IPS-NIHi7 (cell line): ENCODE data around the gene COL25A1.
"Not testable (repeated sequence)": the region's sequence is repeated elsewhere in the genome, so short reads cannot be mapped to it uniquely, and the experiment has no call there.

Experiments
- DNase-seq: peaks from one replicate; pipeline ENCODE4 v3.0.0; 2012; ENCODE audit warnings: mixed read lengths; ENCODE audit errors: extremely low spot score

The COL25A1 gene

DNA sequence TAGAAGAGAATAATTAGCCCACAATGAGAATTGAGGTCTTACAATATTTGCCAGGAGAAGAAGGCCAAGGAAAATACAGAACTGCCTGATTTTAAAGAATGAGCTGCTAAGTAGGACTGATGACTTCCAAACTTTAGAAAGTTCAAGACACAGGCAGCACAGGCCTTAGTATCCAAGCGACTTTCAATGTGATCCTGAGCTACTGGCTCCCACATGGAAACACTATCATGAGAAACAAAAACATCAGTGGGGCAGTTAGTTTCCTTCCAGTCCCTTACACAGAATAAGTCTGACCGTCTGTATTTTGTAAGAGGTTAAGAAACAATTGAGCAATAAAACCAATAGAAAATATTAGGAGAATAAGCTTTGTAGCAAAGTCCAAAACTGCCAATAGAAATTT, 251.4 kb downstream of the COL25A1 start:
- no peak for DNase-seq

DNA sequence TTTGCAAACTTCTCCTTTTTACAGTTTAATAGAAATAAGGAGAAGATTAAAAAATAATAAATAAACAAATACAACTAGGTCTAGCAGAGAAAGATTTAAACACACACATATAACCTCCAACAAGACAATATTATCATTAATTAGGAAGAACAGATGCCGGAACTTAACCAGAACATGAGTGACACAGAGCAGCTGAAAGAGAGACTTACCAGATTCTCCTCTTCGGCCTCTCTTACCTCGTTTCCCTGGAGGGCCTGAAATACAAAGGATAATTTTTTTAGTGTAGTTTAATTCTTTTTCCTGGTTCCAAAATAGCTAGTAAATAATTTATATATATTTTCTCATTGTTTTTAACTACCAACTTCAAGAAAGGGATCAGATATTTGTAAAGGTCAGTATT, 252.5 kb downstream of the COL25A1 start:
- no peak for DNase-seq

DNA sequence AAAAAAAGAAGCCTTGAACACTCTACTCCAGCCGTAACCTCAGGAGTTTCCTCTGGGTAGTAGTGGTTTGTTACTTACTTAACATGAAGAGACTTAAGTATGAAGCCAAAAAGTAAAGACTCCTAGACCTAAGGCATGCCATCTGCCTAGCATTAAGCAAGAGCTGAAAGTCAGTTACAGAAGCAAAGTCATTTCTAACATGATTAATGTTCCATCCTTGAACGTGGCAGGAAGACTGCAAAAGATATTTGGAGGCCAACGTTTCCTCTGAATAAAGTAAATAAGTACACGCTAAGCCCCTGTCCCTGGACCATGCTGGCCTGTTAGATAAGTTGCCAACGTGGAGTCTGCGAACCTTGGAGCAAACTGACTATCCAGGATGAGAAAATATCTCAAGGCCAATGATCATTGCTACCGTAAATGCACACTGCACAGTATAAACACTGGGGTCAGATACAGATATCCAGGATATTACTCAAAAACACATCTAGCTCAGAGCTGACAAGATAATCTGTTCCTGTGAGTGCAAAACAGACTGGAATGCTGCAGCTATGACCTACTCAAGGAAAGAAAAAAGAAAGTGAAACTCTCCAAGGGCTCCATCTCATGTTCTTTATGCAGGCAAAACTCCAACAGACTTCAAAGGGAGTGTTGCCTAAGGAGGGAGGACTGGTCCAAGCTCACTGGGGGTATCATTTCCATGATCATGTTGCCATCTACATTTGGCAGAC, 255.8 kb downstream of the COL25A1 start:
- no peak for DNase-seq

DNA sequence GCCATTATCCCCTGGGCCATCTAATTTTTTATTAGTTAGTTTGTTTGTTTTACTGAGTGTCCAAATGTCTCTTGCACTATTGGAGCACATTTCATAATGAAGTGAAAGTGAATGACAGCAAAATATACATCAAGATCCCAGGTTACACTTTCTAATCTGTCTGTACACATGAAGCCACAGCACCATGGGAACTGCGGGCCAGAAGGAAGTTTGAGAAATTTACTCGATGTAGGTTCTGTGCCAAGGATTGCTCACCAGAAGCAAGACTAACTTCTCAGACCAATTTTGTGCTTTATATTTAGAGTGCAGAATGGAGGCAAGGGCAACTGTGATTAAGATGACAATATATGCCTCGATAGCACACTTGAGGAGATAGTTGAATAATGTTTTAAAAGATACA, 258.0 kb downstream of the COL25A1 start:
- DNase-seq, result no peak

DNA sequence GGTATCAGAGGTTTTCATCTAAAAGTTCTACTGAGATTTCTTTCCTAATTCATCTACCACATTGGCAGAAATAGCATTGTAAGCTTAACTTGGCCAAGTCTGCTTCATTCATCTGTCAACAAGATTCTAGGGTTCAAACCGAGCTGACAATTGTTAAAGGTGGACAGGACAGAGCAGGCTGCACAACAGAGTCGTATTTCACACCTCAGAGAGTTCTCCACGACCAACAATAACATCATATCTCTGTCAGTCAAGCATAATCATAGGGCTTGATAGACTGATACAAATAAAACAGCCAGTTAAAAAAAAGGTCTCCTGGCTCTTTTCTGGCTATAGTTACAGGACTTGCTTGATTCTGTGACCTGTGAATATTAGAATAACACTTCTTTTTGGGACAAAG, 259.2 kb downstream of the COL25A1 start:
- DNase-seq, result no peak

DNA sequence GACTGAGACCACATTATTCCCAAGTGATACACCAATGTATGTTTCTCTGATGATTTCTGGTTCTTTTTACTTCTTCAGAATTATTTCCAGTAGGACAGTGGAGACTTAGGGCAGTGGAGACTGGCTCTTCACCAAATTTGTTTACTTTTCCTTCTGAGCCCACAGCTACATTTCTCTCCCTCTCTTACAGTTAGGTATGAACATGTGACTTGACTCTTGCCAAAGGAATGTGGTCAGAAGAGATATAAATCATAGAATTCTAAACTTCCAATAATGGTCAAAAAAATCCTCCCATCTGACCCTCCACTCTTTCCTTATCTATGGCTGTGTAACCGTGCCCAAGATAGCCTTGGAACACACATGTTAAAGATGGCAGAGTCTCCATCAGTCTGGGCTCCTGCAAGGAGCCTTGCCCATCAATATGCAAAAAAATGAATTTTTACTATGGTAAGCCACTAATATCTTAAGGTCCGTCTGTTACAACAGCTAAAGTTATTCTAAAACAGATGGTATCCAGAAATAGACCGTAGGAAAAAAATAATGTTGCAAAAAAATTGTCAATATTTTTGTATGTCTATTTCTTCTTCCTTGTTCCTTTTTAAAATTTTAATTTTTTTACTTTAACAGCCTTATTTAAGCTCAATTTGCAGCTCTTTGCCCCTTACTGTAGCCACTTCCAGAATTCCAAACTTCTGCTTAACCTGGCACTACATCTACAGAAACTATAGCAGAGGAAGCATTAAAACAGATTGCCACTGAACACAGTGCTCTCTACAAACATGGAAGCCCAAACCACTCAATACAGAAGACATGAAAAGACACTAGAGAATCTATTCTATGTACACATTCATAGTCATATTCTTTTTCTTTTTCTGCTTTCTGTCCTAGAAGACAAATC, 260.7 kb downstream of the COL25A1 start:
- DNase-seq, result no peak

DNA sequence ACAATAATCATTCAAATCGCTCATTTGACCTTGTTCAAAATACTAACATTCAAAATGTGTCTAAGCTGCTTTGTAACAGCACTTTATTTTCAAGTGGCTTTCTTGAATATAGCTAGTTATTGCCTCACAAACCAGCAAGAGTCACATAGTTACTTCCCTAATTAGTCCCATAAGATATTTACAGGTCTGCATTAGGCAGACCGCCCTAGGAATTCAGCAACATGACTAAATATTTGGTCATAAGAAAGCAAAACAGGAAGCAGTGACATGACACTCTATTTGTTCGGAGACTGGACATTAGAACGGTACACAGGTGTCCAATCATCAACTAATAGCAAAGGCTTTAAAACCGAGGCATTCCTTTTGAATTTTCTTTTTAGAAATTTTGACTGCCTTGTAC, 262.0 kb downstream of the COL25A1 start:
- no peak for DNase-seq

DNA sequence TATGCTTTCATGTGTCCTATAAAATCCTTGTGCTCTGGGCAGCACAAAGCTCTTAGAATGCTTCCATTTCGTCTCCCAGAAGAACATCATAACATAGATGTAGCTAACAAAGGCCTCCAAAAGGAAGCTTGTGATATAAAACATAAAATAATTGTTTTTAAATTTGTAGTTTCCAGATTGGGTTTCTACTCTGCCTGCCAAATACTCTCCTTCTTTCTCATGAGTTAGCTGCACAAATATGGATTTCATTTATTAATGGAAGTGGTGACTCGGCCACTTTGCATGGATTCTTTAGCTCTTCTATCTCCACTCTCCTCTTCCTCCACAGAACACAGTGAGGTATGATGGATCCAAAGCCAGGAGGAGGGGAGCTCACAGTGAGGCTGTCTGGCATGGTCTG, 265.4 kb downstream of the COL25A1 start:
- no peak for DNase-seq

DNA sequence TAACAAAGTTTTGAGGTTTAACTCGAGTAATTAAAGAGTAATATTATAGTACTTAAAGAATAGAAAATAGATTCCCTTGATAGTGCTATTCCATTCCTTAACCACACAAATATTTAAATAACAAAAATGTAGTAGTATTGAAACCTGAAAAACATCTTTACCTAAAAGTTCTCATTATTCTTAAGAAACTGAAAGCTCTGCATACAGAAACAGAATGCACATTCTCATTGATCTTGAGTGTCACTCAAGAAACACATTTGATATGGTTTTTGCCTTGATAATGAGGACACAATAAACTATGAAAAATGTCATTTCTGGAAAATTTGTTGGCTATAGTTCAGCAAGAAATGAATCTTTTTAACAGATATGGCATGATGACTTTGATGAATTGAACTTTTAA, 268.5 kb downstream of the COL25A1 start:
- no peak for DNase-seq

DNA sequence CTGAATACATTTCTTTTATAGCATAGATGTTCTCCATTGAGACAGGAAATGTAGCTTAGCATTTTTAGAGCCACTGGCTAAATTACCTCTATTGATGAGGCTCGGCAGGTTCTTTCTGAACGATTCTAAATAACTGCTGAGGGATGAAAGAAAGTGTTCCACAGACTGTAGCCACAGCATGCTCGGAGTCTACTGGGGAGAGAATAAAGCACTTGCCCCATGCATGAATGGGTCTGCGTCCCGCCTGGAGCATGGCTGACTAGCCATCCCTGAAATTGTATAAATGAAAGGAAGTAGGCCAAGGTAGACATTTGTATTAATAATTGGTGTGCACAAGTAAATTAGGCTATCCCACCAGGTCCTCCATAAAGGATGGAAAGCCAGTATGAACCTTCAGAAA, 269.8 kb downstream of the COL25A1 start:
- DNase-seq, result no peak

DNA sequence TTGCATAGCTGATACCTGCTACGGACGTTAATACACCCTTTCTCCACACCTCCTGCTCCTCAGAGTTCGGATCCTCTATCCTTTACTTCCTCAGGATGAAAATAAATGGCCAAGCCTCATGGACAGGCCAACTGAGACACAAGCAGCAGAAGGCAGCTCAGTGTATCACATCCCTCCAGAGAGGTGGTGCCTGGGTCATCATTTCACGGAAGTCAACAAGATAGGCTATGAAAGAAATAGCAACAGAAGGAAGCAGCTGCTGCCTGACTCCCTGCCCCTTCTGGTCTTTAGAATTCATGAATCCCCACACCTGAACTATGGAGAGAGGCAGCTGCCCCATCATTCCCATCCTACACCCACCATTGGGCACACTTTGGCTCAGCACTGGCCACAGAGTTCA, 272.5 kb downstream of the COL25A1 start:
- no peak for DNase-seq

DNA sequence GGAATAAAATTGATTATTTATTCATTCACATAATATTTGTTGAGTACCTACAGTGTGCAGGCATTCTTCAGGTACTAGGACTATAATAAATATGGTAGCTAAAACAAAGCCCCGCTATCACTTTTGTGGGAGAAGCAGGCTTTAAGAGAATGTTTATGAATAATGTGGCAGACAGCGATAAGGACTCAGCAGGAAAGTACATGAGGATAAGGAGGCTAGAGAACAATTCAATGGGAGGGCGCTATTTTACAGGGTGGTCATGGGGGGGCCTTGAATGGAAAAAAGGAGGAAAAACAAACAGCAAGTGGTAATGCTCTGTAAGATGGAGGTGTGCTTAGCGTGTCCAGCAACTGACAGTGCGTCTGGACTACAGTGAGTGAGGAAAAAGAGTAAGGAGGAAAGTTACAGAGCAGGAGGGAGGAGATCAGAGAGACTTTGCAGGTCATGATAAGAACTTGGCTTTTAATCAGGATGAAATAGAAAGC, 275.4 kb downstream of the COL25A1 start:
- no peak for DNase-seq

DNA sequence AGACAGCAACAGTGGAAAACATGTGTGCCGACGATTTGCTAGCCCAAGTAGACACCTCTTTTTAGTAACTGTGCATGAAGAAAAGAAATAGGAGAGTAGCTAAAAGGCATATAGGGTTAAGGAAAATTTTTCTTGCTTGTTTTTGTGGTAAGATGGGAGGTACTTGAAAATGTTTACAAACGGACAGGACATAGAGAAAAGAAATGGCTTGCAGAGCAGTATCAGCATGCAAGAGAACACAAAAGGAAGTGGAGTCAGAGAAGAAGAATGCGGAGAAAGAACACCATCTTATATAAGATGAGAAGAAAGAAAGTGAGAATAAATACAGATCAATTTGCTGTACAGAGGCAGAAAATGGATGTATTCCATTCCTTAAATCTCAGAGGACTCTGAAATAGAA, 275.9 kb downstream of the COL25A1 start:
- DNase-seq, result no peak

DNA sequence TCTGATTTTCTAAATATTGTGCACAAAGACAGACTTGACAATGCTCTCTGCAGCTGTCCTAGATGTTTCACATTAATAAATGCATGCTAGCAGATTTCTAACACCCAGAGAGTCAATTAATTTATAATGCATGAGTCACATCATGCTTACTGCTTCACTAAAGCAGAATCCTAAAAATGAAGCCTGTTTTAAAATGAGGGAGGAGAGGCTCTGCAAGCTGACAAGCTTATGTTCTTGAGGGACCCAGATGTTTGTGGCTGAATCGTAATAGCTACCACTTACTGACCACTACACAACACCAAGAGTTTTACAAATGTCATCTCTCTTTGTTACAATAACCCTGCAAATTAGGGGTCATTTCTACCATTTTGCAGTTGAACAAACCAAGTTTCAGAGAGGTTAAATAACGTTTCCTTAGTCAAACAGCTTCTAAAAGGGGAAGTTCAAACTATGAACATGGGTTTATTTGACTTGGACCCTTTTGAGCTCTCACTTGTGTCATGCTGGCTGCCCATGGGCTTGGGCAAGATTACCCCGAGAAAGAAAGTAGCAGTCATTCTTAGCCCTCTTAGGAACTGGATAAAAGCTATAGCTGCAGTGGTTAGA, 276.9 kb downstream of the COL25A1 start:
- DNase-seq, result no peak

DNA sequence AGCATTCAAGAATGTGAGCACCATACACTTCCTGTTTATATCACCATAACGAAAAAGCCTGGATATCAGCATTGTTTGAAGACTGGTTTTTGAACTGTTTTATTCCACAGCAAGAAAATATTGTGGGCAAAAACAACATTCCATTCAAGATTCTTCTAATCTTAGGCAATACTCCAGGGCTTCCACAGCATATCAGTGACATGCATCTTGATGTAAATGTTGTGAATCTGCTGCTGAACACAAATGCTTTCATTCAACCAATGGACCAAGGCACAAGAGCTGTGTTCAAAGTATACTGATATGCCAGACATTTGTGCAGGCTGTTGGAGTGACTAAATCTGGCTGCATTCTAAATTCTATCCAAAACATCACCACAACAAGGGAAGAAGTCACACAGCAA, 279.5 kb downstream of the COL25A1 start:
- DNase-seq, result no peak

DNA sequence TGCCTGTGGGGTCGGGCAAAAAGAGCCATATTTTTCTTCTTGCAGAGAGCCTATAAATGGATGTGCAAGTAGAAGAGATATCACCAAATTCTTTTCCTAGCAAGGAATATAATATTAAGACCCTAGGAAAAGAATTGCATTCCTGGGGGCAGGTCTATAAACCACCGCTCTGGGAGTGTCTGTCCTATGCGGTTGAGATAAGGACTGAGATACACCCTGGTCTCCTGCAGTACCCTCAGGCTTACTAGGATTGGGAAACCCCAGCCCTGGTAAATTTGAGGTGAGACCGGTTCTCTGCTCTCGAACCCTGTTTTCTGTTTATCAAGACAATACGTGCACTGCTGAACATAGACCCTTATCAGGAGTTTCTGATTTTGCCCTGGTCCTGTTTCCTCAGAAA, 280.8 kb downstream of the COL25A1 start:
- not testable (repeated sequence) for DNase-seq

DNA sequence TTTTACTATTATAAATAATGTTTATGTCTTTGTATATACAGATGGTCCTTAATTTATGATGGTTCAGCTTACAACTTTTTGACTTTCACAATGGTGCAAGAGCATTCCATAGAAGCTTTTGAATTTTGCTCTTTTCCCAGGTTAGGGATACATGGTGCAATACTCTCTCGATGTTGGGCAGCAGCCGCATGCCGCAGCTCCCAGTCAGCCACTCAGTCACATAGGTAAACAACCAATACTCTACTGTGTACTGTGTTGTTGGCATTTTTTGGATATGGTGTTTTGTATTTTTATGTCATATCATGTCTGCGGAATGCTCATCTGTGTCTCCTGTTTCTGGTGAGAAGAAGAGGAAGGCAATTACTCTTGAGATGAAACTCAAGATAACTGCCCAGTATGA, 281.6 kb downstream of the COL25A1 start:
- no peak for DNase-seq

DNA sequence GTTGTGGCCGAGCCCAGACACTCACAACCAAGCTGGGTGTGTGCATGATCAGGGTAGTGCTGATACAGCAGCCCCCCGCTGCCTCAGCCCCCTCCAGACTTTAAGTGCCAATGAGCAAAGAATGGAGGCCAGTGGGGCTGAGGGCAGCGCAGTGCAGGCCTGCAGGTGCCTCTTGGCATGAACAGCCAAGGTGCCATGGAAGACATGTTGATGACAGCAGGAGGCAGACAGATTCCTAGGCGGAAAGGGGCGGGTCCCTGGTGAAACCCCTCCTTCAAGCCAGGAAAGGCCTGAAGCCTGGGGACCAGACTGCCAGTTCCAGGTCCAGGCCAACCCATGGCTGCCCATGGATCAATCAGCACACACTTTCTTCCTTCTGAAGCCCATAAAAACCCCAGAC, 286.3 kb downstream of the COL25A1 start:
- no peak for DNase-seq

DNA sequence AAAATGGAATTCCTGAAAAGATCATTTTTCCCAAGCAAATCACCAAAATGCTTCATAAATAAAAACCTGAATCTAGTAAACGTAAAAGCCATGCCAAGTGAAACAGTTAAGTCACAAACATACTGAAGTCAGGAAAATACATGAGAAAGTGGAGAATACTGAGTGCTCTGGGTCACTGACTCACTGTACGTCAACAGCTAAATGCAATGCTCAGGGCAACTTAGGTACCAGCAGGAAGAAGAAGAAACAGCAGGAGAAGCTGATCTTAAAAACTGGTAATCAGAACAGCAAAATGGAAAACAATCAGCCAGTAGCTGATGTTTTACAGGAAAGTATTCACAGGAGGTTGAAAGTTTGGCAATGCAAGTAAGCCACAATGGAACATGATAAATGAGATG, 287.0 kb downstream of the COL25A1 start:
- no peak for DNase-seq

DNA sequence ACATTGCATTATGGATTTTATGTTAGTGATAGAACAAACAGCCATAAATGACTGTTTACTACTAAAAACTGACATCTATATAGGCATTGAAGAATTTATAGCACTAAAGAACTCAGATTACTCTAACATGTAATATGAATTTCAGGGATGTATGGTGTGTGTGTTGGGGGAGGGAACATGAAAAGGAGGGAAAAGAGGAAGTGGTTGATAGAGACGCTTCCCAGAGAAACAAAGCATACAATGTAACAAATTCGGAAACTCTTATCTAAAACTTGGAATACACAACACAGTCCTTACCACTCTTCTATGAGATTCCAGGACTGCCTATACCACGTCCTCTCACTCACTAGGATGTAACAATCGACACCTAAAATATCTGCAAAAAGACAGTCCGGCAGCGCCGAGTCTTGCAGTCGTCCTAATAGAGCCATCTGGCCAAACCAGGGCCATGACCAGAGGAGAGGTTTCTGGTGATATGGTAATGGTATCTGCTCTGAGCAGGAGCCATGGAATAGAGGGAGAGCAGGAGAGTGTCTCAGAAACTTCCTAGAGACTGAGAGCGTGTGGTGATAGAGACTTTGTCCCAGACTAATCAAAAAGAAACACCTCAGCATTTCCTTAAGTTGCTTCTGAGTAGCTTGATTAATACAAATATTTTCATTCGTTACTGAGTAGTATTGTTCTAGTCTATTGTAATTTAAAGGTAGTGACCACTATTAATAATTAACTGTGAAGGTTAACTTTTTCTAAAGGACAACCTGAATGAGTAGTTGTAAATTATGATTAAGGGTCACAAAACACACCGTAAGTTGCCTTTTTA, 287.7 kb downstream of the COL25A1 start:
- DNase-seq, result no peak

DNA sequence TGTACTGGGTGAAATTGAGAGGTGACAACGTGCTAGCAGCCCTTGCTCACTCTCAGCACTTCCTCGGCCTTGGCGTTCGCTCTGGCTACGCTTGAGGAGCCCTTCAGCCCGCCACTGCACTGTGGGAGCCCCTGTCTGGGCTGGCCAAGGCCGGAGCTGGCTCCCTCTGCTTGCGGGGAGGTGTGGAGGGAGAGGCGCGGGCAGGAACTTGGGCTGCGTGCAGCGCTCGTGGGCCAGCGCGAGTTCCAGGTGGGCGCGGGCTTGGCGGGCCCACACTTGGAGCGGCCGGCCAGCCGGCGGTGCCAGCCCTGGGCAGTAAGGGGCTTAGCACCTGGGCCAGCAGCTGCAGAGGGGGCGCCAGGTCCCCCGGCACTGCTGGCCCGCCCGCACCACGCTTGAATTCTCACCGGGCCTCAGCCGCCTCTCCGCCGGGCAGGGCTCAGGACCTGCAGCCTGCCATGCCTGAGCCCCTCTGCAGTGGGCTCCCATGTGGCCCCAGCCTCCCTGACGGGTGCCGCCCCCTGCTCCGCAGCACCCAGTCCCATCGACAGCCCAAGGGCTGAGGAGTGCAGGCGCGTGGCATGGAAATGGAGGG, 290.1 kb downstream of the COL25A1 start:
- DNase-seq, result no peak
